Panc1 (cell line): ENCODE results near the gene GMDS. TPM values are rescaled to one million over a fixed set of nuclear protein-coding genes. Genes with fewer than 3 reads are reported as not detected.

Source experiments
- ATAC-seq: fragments of 200-7000 bp; cut with Tn5 transposase; 2 replicates; pipeline ENCODE4 v1.9.1; 2020; ENCODE audit warnings: mild to moderate bottlenecking, moderate library complexity
- BruUV-seq: library from RNA; stranded (reverse); fragments of 400-500 nt; replicated peaks from 2 replicates; lab custom pipeline; 2021; lab: Mats Ljungman, UMichigan
- CTCF ChIA-PET: fragments of 300-600 bp; sonication (Branson Sonifier 250); formaldehyde crosslinking; loops from one replicate; lab custom pipeline; 2022; ENCODE audit warnings: antibody characterized with exemption; lab: Charles Lee
- POLR2A ChIA-PET: fragments of 300-600 bp; sonication (Branson Sonifier 250); formaldehyde crosslinking; loops from one replicate; lab custom pipeline; 2022; ENCODE audit warnings: antibody characterized with exemption; lab: Charles Lee
- DNase-seq: peaks from one replicate; pipeline ENCODE4 v3.0.0-alpha.2; 2010; ENCODE audit warnings: low read depth, low spot score
- H3K27ac ChIP-seq: 2 replicates; pipeline ENCODE4 v1.5.1; 2011; ENCODE audit warnings: mild to moderate bottlenecking, low read length, inconsistent platforms
- H3K27me3 ChIP-seq: fragments of 200-500 bp; sonication (Bioruptor generic); 2 replicates; pipeline ENCODE4 v1.6.0; 2014; ENCODE audit warnings: low read length, inconsistent platforms; ENCODE audit not compliant: control insufficient read depth, insufficient read depth
- H3K36me3 ChIP-seq: fragments of 200-500 bp; sonication (Bioruptor generic); 2 replicates; pipeline ENCODE4 v1.5.1; 2014; ENCODE audit warnings: inconsistent platforms, mild to moderate bottlenecking, low read length, moderate library complexity; ENCODE audit not compliant: control insufficient read depth, insufficient read depth
- H3K4me1 ChIP-seq: 2 replicates; pipeline ENCODE4 v1.5.1; 2011; ENCODE audit warnings: inconsistent platforms, mild to moderate bottlenecking, low read length, moderate library complexity; ENCODE audit not compliant: control insufficient read depth, insufficient read depth
- H3K4me3 ChIP-seq, 2 experiments: 2 replicates each; pipeline ENCODE4 v1.5.1; 2011 to 2012; ENCODE audit warnings: low read depth in 2 of 2, low read length in 2 of 2, mild to moderate bottlenecking in 2 of 2, inconsistent platforms in 1 of 2, moderate library complexity in 1 of 2
- H3K9me3 ChIP-seq: fragments of 200-500 bp; sonication (Bioruptor generic); 2 replicates; pipeline ENCODE4 v1.5.1; 2014; ENCODE audit warnings: low read depth, mild to moderate bottlenecking, inconsistent platforms, low read length, moderate library complexity; ENCODE audit not compliant: control insufficient read depth, insufficient read depth
- POLR2AphosphoS5 ChIP-seq: IDR thresholded peaks from 2 replicates; pipeline ENCODE4 v1.6.1; 2012; ENCODE audit warnings: mild to moderate bottlenecking, low read depth, low read length, moderate library complexity
- REST ChIP-seq, 2 experiments: IDR thresholded peaks; 2 replicates each; pipeline ENCODE4 v1.6.1; 2011 to 2012; ENCODE audit warnings: low read depth in 2 of 2, control low read depth in 1 of 2, low read length in 1 of 2, mild to moderate bottlenecking in 1 of 2, moderate library complexity in 1 of 2; ENCODE audit not compliant: insufficient read depth in 1 of 2
- SIN3A ChIP-seq: IDR thresholded peaks from 2 replicates; pipeline ENCODE4 v1.6.1; 2012; ENCODE audit warnings: low read depth, mild to moderate bottlenecking, low read length, moderate library complexity, borderline replicate concordance; ENCODE audit not compliant: insufficient read depth
- TCF7L2 ChIP-seq: IDR thresholded peaks from 2 replicates; pipeline ENCODE4 v1.6.1; 2011; ENCODE audit warnings: mild to moderate bottlenecking, low read depth, low read length, inconsistent platforms
- in situ Hi-C: cut with HindIII; loops from 2 replicates; pipeline ENCODE4 v1.10.0; 2016; ENCODE audit warnings: low sequenced_read_pairs, low pct_unique_long_range_greater_than_20kb
- intact Hi-C: fragments of 100-400 bp; cut with micrococcal nuclease; formaldehyde crosslinking; loops from one replicate; pipeline ENCODE4 v1.10.0; 2022; ENCODE audit not compliant: unreplicated experiment
- total RNA-seq: library from RNA; stranded (reverse); gene quantifications from one replicate; pipeline ENCODE4 v1.2.1, GENCODE V29; 2021; ENCODE audit not compliant: unreplicated experiment
- TF ChIP-seq, protein P1 (sequence below): fragments of 450-650 bp; IDR thresholded peaks from 2 replicates; pipeline ENCODE4 v1.5.1; 2017; ENCODE audit warnings: mild to moderate bottlenecking

The GMDS gene
- total RNA-seq, 1 experiment from 2014 or later: 9.8 TPM

GRCh38 chr6:2101213-2101612, 144.2 kb downstream of the GMDS start:
- Histone ChIP-seq H3K4me3 (no peak overlapping the region), H3K36me3 (no peaks in the 10 kb centered on the region), H3K27ac (no peak overlapping the region), H3K4me1 (peaks cover 3% of the 10 kb centered on the region; the same call in 1 of the 2 replicates), H3K9me3 (no peaks in the 10 kb centered on the region), H3K27me3 (no peaks in the 10 kb centered on the region)
- in situ Hi-C loops: no loop called here
- POLR2A ChIA-PET: no interaction called here
- CTCF ChIA-PET: no interaction called here
- intact Hi-C loops: loop anchor here (5.0 to 10.0 kb wide), 2 partner anchors 254 to 499 kb away; no protein-coding TSS in a partner anchor
- DNase-seq (no peak), ATAC-seq (no peak)
- BruUV-seq: no TSS peak
- TF ChIP-seq, protein P1, sequence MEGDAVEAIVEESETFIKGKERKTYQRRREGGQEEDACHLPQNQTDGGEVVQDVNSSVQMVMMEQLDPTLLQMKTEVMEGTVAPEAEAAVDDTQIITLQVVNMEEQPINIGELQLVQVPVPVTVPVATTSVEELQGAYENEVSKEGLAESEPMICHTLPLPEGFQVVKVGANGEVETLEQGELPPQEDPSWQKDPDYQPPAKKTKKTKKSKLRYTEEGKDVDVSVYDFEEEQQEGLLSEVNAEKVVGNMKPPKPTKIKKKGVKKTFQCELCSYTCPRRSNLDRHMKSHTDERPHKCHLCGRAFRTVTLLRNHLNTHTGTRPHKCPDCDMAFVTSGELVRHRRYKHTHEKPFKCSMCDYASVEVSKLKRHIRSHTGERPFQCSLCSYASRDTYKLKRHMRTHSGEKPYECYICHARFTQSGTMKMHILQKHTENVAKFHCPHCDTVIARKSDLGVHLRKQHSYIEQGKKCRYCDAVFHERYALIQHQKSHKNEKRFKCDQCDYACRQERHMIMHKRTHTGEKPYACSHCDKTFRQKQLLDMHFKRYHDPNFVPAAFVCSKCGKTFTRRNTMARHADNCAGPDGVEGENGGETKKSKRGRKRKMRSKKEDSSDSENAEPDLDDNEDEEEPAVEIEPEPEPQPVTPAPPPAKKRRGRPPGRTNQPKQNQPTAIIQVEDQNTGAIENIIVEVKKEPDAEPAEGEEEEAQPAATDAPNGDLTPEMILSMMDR: no peak
- no peak for TF ChIP-seq POLR2AphosphoS5
- TF ChIP-seq SIN3A: no peak
- TF ChIP-seq TCF7L2: no peak
- TF ChIP-seq REST (IDR thresholded peaks at IDR 0.05; ENCODE audit: insufficient read depth in 1 of 2, low read depth in 2 of 2, low read length in 1 of 2): no peak

DNA sequence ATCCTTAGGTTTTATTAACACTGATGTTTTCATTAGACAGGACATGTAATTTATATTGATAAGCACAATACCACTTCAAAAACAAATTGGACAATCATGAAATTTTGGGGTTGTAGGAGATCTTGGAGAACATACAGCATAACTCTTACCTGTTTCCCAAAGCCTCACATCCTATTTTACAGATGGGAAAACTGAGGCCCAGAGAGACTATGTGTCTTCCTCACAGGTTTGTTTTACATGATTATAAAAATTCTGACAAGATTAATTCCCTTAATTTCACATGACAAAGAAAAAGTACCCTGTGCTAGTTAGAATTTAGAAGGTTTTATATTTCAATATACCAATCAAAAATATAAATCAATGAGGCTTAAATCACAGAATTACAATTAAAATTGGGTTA, 145.5 kb downstream of the GMDS start:
- ATAC-seq (no peak), DNase-seq (no peak)
- in situ Hi-C loops (no loop called here), intact Hi-C loops (loop anchor here (5.0 to 10.0 kb wide), 2 partner anchors 255 to 498 kb away; no protein-coding TSS in a partner anchor)
- Histone ChIP-seq H3K27ac (no peak overlapping the region), H3K4me1 (peaks cover 3% of the 10 kb centered on the region; the same call in 1 of the 2 replicates), H3K9me3 (no peaks in the 10 kb centered on the region), H3K27me3 (no peaks in the 10 kb centered on the region), H3K36me3 (no peaks in the 10 kb centered on the region), H3K4me3 (no peak overlapping the region)
- BruUV-seq: no TSS peak
- ChIA-PET CTCF (interaction anchor here (0.6 kb wide), 1 partner anchor 175 kb away, joined by 3 read pairs; no protein-coding TSS in a partner anchor), POLR2A (no interaction called here)
- TF ChIP-seq, protein P1: no peak
- no peak for TF ChIP-seq TCF7L2
- TF ChIP-seq SIN3A: no peak
- TF ChIP-seq REST (IDR thresholded peaks at IDR 0.05; ENCODE audit: insufficient read depth in 1 of 2, low read depth in 2 of 2, low read length in 1 of 2): no peak
- TF ChIP-seq POLR2AphosphoS5: no peak
